Esophagus muscularis mucosa (tissue), 2 donors: ENCODE results near the gene PPTC7.

Experiments
- POLR2A ChIP-seq: fragments of 450-650 bp; IDR thresholded peaks from one replicate; pipeline ENCODE4 v1.6.1; 2017; ENCODE audit warnings: antibody characterized with exemption, moderate library complexity, mild to moderate bottlenecking, low read depth
- POLR2AphosphoS5 ChIP-seq, 2 donors: sonication (generic); formaldehyde crosslinking; IDR thresholded peaks; one replicate each; pipeline ENCODE4 v1.6.1; 2017; ENCODE audit warnings: antibody characterized with exemption in 2 of 2

- no peak for TF ChIP-seq POLR2AphosphoS5 (IDR thresholded peaks at IDR 0.05)
- no peak for TF ChIP-seq POLR2A
Measured at GRCh38 chr12:110557300-110557699, 25.8 kb downstream of the PPTC7 start.
